IPS DF 6.9 (cell line): ENCODE results near the gene STK32B.

Source experiments
- DNase-seq: peaks from one replicate; pipeline ENCODE4 v3.0.0-alpha.2; 2013; ENCODE audit warnings: low read depth, low spot score
- H3K27ac ChIP-seq: one replicate; pipeline ENCODE4 v1.5.1; 2013; ENCODE audit warnings: low read length, control low read depth
- H3K27me3 ChIP-seq: 2 replicates; pipeline ENCODE4 v1.6.1; 2013; ENCODE audit warnings: mild to moderate bottlenecking, low read length; ENCODE audit not compliant: control insufficient read depth, insufficient read depth
- H3K36me3 ChIP-seq: 2 replicates; pipeline ENCODE4 v1.6.1; 2013; ENCODE audit warnings: low read length; ENCODE audit not compliant: control insufficient read depth, insufficient read depth
- H3K4me1 ChIP-seq: 2 replicates; pipeline ENCODE4 v1.6.1; 2013; ENCODE audit warnings: low read length; ENCODE audit not compliant: control insufficient read depth, insufficient read depth
- H3K4me3 ChIP-seq: 2 replicates; pipeline ENCODE4 v1.5.1; 2013; ENCODE audit warnings: mild to moderate bottlenecking, low read length
- H3K9me3 ChIP-seq: 2 replicates; pipeline ENCODE4 v1.6.1; 2013; ENCODE audit warnings: low read length, inconsistent platforms; ENCODE audit not compliant: control insufficient read depth, insufficient read depth
- WGBS: extraction: QIAGEN DNeasy Blood & Tissue Kit; methylation state at CpG from one replicate; pipeline ENCODE4 v1.1.7; 2013; ENCODE audit warnings: mixed read lengths, missing lambda C conversion rate; ENCODE audit not compliant: insufficient read length, insufficient coverage; 5-methylcytosine and 5-hydroxymethylcytosine counted together

Gene STK32B

DNA sequence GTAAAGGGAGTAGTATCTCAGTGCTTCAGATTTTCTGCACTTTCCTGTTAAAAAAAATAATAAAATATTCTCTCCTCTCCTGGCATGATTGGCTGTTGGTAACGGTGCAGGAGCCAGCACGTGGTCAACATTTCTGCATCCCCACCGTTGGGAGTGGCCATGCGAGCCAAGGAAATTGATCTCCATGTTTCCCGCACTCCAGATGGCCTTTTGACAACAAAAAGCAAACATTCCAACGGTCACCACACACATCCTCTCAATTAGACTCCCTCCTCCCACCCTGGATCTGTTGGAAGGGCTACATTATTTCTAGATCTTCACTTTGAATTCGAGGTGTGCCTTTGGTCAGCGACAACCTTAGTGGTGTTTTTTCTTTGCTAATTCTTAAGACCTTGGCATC is 45.0 kb downstream of the STK32B start:
- H3K4me3 ChIP-seq: no peak overlapping the region
- no peaks in the 10 kb centered on the region for H3K27me3 ChIP-seq
- H3K4me1 ChIP-seq: no peaks in the 10 kb centered on the region
- no peaks in the 10 kb centered on the region for H3K36me3 ChIP-seq
- H3K27ac ChIP-seq: no peak overlapping the region
- no peak for DNase-seq
- no CpG with 5 or more reads among the region's 8 CpGs for WGBS
- no peaks in the 10 kb centered on the region for H3K9me3 ChIP-seq

DNA sequence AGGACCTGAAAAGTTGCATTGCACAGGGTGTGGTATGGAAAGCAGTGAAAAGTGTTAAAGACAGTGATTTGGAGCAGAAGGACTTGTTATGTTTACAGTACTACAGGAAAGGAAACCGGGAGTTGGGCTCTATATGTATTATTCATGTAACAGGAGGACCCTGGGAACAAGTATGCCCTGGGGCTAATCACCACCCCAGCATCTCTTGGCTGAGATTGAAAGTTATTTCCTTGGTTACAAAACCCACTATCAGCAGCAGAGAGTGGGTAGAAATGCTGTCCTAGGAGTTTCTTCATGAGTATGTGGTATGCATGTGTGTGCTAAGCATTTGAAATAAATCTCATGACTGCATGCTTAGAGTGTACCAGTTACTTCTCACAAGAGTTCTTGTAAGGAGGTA is 46.9 kb downstream of the STK32B start:
- no CpG with 5 or more reads among the region's 1 CpG for WGBS

DNA sequence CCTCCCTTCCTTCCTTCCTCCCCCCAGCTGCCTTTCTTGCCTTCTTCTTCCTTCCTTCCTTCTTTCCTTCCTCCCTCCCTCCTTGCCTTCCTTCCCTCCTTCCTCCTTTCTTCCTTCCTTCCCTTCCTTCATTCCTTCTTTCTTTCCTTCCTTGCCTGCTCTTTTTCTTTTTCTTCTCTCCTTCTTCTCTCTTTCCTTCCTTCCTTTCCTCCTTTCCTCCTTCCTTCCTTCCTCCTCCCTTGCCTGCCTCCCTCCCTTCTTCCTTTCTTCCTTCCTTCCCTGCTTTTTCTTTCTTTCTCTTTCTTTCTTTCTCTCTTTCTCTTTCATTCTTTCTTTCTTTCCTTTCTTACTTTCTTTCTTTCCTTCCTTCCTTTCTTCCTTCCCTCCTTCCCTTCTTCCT is 49.1 kb downstream of the STK32B start:
- H3K27me3 ChIP-seq: no peaks in the 10 kb centered on the region
- DNase-seq: no peak
- no peak overlapping the region for H3K4me3 ChIP-seq
- no peaks in the 10 kb centered on the region for H3K4me1 ChIP-seq
- H3K27ac ChIP-seq: no peak overlapping the region
- no peaks in the 10 kb centered on the region for H3K9me3 ChIP-seq
- no peaks in the 10 kb centered on the region for H3K36me3 ChIP-seq

More for the DNA sequence above, 46.9 kb downstream of the STK32B start:
- no peak for DNase-seq
- Histone ChIP-seq H3K9me3 (no peaks in the 10 kb centered on the region), H3K36me3 (no peaks in the 10 kb centered on the region), H3K27me3 (no peaks in the 10 kb centered on the region), H3K4me3 (no peak overlapping the region), H3K27ac (no peak overlapping the region), H3K4me1 (no peaks in the 10 kb centered on the region)

DNA sequence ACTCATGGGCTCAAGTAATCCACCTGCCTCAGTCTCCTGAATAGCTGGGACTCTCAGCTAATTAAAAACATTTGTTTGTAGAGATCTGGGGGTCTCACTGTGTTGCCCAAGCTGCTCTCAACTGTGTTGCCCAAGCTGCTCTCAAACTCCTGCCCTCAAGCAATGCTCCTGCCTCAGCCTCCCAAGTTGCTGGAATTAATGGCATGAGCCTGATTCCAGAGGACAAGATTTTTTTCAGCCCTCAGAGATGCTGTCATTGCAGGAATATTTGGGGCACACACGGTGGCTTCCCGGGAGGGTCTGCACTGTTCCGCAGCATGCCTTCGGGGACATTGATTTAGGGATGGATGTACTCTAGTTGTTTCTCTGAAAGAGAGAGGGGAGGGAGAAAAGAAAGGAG is 49.7 kb downstream of the STK32B start:
- Histone ChIP-seq H3K36me3 (no peaks in the 10 kb centered on the region), H3K27me3 (no peaks in the 10 kb centered on the region), H3K27ac (no peak overlapping the region), H3K4me1 (no peaks in the 10 kb centered on the region), H3K9me3 (no peaks in the 10 kb centered on the region), H3K4me3 (no peak overlapping the region)
- WGBS: no CpG with 5 or more reads among the region's 4 CpGs
- no peak for DNase-seq

DNA sequence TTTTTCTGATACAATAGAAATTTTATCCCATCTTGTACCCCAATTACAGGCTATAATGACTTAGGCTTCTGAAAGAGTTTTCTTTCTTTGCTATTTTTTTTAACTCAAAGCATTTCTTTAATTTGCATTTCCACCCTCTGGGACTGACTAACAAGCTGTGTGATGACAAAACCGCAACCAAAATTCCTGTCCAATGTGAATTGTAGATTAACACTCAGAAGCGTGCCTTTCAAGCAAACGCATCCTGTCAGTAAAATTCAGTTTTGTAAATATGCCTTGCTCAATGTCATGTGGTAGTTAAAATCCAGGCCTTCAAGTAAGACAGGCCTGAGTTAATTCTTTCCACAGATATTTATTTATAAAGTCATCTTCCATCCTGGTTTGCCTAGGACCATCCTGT is 50.3 kb downstream of the STK32B start:
- no peak for DNase-seq
- Histone ChIP-seq H3K27me3 (no peaks in the 10 kb centered on the region), H3K36me3 (no peaks in the 10 kb centered on the region), H3K9me3 (no peaks in the 10 kb centered on the region), H3K4me1 (no peaks in the 10 kb centered on the region), H3K27ac (no peak overlapping the region), H3K4me3 (no peak overlapping the region)
- no CpG with 5 or more reads among the region's 3 CpGs for WGBS

DNA sequence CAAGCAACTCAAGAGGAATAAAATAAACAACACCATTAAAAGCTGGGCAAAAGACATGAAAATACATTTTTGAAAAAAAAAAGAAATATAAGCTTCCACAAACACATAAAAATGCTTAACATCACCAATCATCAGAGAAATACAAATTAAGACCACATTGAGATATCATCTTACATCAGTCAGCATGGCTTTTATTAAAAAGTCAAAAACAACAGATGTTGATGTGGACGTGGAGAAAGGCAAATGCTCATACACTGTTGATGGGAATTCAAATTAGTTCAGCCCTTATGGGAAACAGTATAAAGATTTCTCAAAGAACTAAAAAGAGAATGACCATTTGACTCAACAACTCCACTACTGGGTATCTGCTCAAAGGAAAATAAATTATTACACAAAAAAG is 59.6 kb downstream of the STK32B start:
- WGBS: no CpG with 5 or more reads among the region's 1 CpG
- no peaks in the 10 kb centered on the region for H3K4me1 ChIP-seq
- H3K27me3 ChIP-seq: no peaks in the 10 kb centered on the region
- no peak overlapping the region for H3K27ac ChIP-seq
- H3K36me3 ChIP-seq: no peaks in the 10 kb centered on the region
- no peaks in the 10 kb centered on the region; the same call in 1 of the 2 replicates for H3K9me3 ChIP-seq
- H3K4me3 ChIP-seq: no peak overlapping the region
- no peak for DNase-seq

DNA sequence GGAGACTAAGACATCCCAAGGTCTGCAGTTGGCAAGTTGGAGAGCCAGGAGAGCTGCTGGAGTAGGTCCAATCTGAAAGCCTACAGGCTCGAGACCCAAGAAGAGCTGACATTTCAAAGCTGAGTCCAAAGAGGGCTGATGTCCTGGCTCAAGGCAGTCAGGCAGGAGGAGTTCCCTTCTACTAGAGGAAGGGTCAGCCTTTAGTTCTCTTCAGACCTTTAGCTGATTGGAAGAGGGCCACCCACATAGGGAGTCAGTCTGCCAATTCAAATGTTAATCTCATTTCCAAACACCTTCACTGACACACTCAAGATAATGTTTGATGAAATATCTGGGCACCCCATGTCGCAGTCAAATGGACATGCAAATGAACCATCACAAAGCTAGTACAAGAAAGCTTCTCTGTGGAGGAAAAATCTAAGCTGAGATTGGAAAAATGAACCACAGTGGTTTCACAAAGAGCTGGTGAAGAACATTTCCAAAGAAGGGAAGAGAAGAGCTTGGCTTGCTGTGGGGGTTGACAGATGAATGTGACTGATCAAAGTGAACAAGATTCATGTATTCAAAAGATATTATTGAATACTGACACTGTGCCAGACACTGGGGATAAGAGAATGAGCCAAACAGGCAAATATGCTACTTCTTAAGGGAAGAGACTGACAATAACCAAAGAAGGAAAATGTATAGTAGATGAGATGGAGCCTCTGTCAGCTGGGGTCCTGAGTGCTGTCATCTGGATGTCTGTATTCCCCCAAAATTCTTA is 61.2 kb downstream of the STK32B start:
- Histone ChIP-seq H3K27ac (no peak overlapping the region), H3K4me3 (no peak overlapping the region), H3K9me3 (no peaks in the 10 kb centered on the region; the same call in 1 of the 2 replicates), H3K36me3 (no peaks in the 10 kb centered on the region), H3K4me1 (no peaks in the 10 kb centered on the region), H3K27me3 (no peaks in the 10 kb centered on the region)
- no CpG with 5 or more reads among the region's 2 CpGs for WGBS
- DNase-seq: no peak

DNA sequence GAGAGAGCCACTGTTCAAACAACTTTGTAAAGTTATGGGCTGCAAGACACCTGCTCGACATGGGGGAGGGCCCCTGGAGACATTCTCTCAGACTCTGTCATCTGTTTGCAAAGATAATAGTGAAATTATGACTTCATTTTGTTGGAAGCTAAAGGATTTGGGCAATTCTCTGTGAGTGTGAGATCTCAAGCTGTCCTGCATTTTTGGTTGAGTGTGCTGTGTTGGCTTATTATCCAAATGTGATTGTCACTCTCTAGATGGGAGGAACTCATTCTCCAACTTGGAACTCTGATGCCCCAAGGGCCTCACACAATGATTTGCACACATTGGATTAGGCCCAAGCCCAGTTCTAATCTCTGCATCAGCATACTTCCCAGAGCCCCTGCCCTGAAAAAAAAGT is 63.7 kb downstream of the STK32B start:
- H3K27ac ChIP-seq: no peak overlapping the region
- H3K27me3 ChIP-seq: no peaks in the 10 kb centered on the region
- H3K4me1 ChIP-seq: no peaks in the 10 kb centered on the region
- DNase-seq: no peak
- no peaks in the 10 kb centered on the region for H3K36me3 ChIP-seq
- no CpG with 5 or more reads among the region's 1 CpG for WGBS
- no peak overlapping the region for H3K4me3 ChIP-seq
- no peaks in the 10 kb centered on the region; the same call in 1 of the 2 replicates for H3K9me3 ChIP-seq

DNA sequence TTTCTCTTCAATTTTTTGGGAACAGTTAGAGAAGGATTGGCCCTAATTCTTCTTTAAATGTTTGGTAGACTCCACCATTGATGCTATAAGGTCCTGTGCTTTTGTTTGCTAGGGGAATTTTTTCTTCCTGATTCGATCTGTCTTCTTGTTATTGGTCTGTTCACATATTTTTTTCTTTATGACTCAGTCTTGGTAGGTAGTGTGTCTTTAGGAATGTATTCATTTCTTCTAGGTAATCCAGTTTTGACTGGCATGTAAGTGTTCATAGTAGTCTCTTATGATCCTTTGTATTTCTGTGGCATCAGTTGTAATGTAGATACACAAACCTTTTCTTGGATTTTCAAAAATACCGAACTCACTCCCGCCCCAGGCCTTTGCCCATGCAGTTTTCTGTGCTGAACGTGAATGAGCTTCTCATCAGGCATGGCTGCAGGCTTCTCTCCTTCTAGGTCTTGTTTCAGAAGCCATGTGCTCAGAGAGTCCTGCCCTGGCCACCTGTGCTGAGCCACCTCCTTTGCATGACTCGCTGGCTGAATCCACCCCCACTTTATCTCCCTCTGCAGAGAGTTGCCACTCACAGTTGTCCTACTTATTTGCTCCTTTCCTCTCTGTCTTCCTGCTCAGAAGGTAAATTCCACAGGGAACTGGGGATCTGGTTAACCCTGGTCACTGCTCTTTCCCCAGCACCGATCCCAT is 67.0 kb downstream of the STK32B start:
- Histone ChIP-seq H3K27me3 (no peaks in the 10 kb centered on the region), H3K4me1 (no peaks in the 10 kb centered on the region), H3K9me3 (no peaks in the 10 kb centered on the region; the same call in 1 of the 2 replicates), H3K36me3 (no peaks in the 10 kb centered on the region), H3K4me3 (no peak overlapping the region), H3K27ac (no peak overlapping the region)
- DNase-seq: no peak
- WGBS: no CpG with 5 or more reads among the region's 6 CpGs

DNA sequence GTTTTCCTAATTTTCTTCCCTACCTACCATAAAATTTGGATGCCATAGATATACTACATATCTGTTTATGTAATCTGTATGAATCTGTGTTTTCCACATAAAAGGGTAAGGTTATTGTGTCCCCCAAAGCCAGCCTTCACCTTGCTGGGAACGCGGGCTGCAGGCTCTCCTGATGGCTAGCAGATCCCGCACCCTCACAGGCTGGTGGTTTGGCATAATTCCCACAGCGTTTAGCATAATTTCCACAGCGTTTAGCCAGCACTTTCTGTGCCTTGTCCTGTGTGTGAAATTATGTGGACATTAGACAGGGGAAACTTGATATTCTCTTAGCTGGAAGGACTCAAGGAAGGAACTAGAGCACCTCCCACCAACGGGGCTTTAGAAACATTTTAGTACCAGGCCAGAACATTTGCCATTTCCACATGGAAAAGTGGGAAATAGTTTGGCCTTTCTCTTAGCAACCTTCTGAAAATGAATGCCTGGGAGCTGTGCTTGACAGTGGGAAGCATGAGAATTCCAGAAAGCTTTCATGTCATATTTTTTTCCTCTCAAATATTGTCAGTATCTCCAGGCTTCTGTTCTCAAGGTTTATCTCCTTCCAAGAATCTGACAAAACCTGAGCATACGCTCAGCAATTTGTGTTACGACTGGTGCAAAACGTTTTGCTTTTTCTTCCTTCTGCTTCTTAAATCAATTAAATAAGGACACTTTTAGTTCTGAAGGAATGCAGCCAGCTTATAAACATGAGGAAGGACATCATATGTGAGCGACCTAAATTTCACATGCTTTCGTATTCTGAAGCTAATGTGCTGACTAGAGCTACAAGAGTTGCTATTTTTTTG is 67.9 kb downstream of the STK32B start:
- no peak overlapping the region for H3K27ac ChIP-seq
- no peak for DNase-seq
- no peaks in the 10 kb centered on the region for H3K27me3 ChIP-seq
- no peaks in the 10 kb centered on the region for H3K36me3 ChIP-seq
- no CpG with 5 or more reads among the region's 11 CpGs for WGBS
- no peak overlapping the region for H3K4me3 ChIP-seq
- H3K4me1 ChIP-seq: no peaks in the 10 kb centered on the region
- no peaks in the 10 kb centered on the region; the same call in 1 of the 2 replicates for H3K9me3 ChIP-seq
